Breast epithelium (tissue), 4 donors: Measurements from ENCODE around the gene PFKFB1. TPM values are rescaled to one million over a fixed set of nuclear protein-coding genes. Genes with fewer than 3 reads are reported as not detected.

Experiments
- DNase-seq, 2 donors: peaks; one replicate each; pipeline ENCODE4 v3.0.0-alpha.2; 2019; ENCODE audit warnings: low spot score in 2 of 2
- H3K27ac ChIP-seq, 2 donors: fragments of 200-600 bp; sonication (generic) in 1 of 2; one replicate each; pipeline ENCODE4 v1.5.1; 2016 to 2019; ENCODE audit warnings: mild to moderate bottlenecking in 1 of 2
- H3K27me3 ChIP-seq, 2 donors: fragments of 200-600 bp; sonication (generic) in 1 of 2; one replicate each; pipeline versions ENCODE4 v1.5.1 to v1.6.0; 2017 to 2019; ENCODE audit warnings: control low read depth in 1 of 2, mild to moderate bottlenecking in 1 of 2
- H3K36me3 ChIP-seq: fragments of 200-600 bp; one replicate; pipeline ENCODE4 v1.5.1; 2019
- H3K4me1 ChIP-seq, 2 donors: fragments of 200-600 bp; sonication (generic); one replicate each; pipeline ENCODE4 v1.5.1; 2016 to 2019; ENCODE audit warnings: control low read depth in 1 of 2
- H3K4me3 ChIP-seq, 3 donors: fragments of 200-600 bp; sonication (generic); 1 replicate in 2 of 3; 2 replicates in 1 of 3; pipeline ENCODE4 v1.5.1; 2016 to 2019; ENCODE audit warnings: mild to moderate bottlenecking in 3 of 3, moderate library complexity in 2 of 3
- H3K9me3 ChIP-seq, 2 donors: fragments of 200-600 bp; sonication (generic) in 1 of 2; one replicate each; pipeline ENCODE4 v1.5.1; 2016 to 2019; ENCODE audit warnings: control low read depth in 1 of 2
- POLR2A ChIP-seq: fragments of 450-650 bp; IDR thresholded peaks from one replicate; pipeline ENCODE4 v1.6.1; 2016; ENCODE audit warnings: antibody characterized with exemption, mild to moderate bottlenecking, moderate library complexity
- POLR2AphosphoS5 ChIP-seq, 3 donors: sonication (generic); formaldehyde crosslinking; IDR thresholded peaks; one replicate each; pipeline ENCODE4 v1.6.1; 2017; ENCODE audit warnings: antibody characterized with exemption in 3 of 3
- intact Hi-C: fragments of 100-400 bp; cut with DNase I; formaldehyde crosslinking; loops from one replicate; pipeline ENCODE4 v1.15.1; 2023; ENCODE audit warnings: low total_unique reads
- total RNA-seq, 3 donors: library from RNA; depleted of rRNA; stranded (reverse); fragments of >200 nt; gene quantifications; one replicate each; pipeline ENCODE4 v1.1.0, GENCODE V29; 2016
- TF ChIP-seq, protein P1 (sequence below), 3 donors: fragments of 450-650 bp; IDR thresholded peaks; one replicate each; pipeline ENCODE4 v1.5.1; 2016 to 2017; ENCODE audit warnings: antibody characterized with exemption in 3 of 3, mild to moderate bottlenecking in 3 of 3, moderate library complexity in 3 of 3

The PFKFB1 gene
- total RNA-seq, 3 donors from 2014 or later: 2.6 to 18.7 (median 3.1) TPM

DNA sequence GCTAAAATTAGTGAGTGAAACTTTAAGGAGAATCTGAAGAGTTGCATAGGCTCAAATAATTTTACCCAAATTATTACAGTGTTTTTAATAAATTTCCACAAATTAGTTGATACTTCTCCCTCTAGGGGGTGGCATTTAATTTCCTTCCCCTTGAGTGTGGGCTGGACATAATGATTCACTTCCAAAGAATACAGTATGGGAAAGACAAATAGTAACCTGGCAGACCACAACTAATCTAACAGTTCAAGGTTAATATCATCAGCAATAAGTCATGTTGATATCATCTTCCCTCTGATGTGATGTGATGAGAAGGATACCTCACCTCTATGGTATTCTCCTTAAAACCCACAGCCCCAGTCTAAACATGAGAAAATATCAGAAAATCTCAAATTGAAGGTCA is 15.5 kb downstream of the PFKFB1 start:
- Histone ChIP-seq H3K4me1 (no peaks in the 10 kb centered on the region), H3K9me3 (peaks cover 0 to 4% of the 10 kb centered on the region in 2 donors), H3K4me3 (no peak overlapping the region), H3K36me3 (no peaks in the 10 kb centered on the region), H3K27ac (no peak overlapping the region), H3K27me3 (peaks cover 0 to 5% of the 10 kb centered on the region in 2 donors)
- TF ChIP-seq POLR2A (no peak), POLR2AphosphoS5 (IDR thresholded peaks at IDR 0.05) (no peak)
- TF ChIP-seq, protein P1, sequence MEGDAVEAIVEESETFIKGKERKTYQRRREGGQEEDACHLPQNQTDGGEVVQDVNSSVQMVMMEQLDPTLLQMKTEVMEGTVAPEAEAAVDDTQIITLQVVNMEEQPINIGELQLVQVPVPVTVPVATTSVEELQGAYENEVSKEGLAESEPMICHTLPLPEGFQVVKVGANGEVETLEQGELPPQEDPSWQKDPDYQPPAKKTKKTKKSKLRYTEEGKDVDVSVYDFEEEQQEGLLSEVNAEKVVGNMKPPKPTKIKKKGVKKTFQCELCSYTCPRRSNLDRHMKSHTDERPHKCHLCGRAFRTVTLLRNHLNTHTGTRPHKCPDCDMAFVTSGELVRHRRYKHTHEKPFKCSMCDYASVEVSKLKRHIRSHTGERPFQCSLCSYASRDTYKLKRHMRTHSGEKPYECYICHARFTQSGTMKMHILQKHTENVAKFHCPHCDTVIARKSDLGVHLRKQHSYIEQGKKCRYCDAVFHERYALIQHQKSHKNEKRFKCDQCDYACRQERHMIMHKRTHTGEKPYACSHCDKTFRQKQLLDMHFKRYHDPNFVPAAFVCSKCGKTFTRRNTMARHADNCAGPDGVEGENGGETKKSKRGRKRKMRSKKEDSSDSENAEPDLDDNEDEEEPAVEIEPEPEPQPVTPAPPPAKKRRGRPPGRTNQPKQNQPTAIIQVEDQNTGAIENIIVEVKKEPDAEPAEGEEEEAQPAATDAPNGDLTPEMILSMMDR (IDR thresholded peaks at IDR 0.05): no peak
- intact Hi-C loops: no loop called here
- DNase-seq: no peak

DNA sequence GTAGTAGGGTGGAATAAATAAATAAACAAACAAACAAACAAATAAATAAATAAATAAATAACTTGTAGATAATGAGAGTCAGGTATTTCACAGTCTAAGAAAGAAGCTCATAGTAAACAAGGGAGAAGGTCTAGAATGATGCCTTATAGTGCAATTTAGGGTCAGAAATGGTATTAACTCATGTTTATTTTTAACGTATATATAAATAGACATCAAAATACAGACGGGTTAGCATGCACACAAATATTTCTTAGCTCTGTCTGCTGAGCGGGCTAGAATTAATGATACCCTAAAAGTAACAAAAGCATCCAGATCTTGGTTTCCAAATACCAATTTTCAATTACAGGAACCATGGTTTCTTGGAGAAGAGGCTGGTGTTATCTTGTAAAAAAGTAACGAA is 16.6 kb downstream of the PFKFB1 start:
- intact Hi-C loops: no loop called here
- no peak for DNase-seq
- no peak for TF ChIP-seq POLR2A
- no peak for TF ChIP-seq POLR2AphosphoS5 (IDR thresholded peaks at IDR 0.05)
- TF ChIP-seq, protein P1 (IDR thresholded peaks at IDR 0.05): no peak
- Histone ChIP-seq H3K9me3 (no peaks in the 10 kb centered on the region), H3K27ac (no peak overlapping the region), H3K36me3 (no peaks in the 10 kb centered on the region), H3K4me1 (no peaks in the 10 kb centered on the region), H3K4me3 (no peak overlapping the region), H3K27me3 (peaks cover 0 to 5% of the 10 kb centered on the region in 2 donors)

DNA sequence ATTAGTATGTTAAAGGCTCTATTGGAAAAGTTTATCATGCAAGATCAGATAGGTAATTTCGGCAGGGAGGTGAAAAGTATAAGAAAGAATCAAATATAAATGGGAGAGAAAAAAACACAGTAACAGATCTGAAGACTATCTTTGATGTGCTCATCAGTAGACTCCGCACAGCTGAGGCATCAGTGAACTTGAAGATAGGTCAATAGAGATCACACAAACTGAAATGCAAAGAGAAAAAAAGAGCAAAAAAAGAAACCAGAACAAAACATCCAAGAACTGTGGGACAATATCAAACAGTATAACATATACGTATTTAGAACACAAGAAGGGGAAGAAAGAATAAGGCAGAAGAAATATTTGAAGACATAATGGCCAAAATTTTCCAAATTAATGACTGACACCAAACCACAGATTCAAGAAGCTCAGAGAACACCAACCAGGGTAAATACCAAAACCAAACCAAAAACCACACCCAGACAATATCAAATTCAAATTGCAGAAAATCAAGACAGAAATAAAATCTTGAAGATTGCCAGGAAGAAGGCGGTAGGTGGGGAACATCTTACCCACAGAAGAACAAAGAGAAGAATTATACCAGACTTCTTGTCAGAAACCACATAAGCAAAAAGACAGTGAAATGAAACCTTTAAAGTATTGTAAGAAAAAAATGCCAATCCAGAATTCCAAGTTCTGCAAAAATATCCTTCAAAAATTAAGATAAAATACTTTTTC is 29.1 kb downstream of the PFKFB1 start:
- peaks cover 0 to 18% of the 10 kb centered on the region in 2 donors for H3K27me3 ChIP-seq
- no peaks in the 10 kb centered on the region for H3K4me1 ChIP-seq
- intact Hi-C loops: no loop called here
- H3K9me3 ChIP-seq: peaks cover 0 to 12% of the 10 kb centered on the region in 2 donors
- no peak for DNase-seq
- H3K4me3 ChIP-seq: no peak overlapping the region
- H3K27ac ChIP-seq: no peak overlapping the region
- TF ChIP-seq POLR2A (no peak), POLR2AphosphoS5 (IDR thresholded peaks at IDR 0.05) (no peak)
- TF ChIP-seq, protein P1 (IDR thresholded peaks at IDR 0.05): no peak
- no peaks in the 10 kb centered on the region for H3K36me3 ChIP-seq

DNA sequence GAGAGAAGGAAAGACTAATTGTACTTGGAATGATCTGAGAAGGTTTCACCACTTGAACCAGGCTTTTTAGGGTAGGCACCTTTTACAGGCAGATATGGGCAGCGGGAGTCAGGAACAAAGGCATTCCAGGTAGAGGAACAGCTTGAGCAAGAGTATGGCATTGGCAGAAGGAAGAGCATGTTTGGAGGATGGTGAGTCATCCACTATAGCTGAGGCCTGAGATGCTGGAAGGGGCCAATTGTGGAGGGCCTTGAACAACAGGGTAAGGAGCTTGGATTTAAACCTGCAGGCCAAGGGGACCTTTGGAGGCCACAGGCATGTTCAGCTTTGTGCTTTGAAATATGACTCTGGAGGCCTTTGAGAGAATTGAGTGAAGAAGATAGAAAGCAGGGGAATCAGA is 32.2 kb downstream of the PFKFB1 start:
- no peak for DNase-seq
- intact Hi-C loops: no loop called here
- H3K36me3 ChIP-seq: no peaks in the 10 kb centered on the region
- no peak overlapping the region for H3K27ac ChIP-seq
- no peaks in the 10 kb centered on the region for H3K4me1 ChIP-seq
- H3K27me3 ChIP-seq: peaks cover 0 to 29% of the 10 kb centered on the region in 2 donors
- TF ChIP-seq POLR2A (no peak), POLR2AphosphoS5 (IDR thresholded peaks at IDR 0.05) (no peak)
- TF ChIP-seq, protein P1 (IDR thresholded peaks at IDR 0.05): no peak
- H3K4me3 ChIP-seq: no peak overlapping the region
- H3K9me3 ChIP-seq: no peaks in the 10 kb centered on the region

DNA sequence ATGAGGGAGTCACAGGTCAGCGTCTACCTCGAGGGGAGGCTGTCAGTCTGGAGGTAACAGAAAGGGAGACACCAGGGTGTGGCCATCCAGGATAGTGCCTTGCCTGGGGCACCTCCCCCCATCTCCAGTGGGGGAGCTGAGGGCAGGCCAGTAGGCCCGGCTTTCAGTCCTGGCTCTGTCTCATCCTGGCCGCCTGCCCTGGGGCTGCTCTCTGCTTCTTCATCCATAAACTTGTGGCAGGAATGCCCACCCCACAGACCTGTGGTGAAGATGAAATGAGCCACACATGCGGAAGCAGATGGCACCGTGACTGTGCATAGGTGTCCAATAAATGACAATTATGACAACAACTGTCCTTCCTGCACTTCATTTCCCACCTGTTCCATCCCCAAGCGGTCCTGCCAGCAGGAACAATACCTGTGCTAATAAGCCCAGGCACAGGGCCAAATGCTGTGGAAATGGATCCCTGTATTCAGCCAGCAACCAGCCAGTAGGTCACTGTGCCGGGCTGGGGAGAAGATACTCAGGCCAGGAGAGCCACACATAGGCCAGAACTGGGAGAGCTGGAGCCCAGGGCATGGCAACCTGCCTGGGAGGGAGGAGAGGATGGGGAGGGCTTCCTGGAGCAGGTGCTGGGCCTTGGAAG is 43.1 kb downstream of the PFKFB1 start:
- Histone ChIP-seq H3K27ac (peak overlapping the region in 1 of 2 donors; percentile 1), H3K27me3 (peaks cover 0 to 32% of the 10 kb centered on the region in 2 donors), H3K9me3 (no peaks in the 10 kb centered on the region), H3K4me1 (no peaks in the 10 kb centered on the region), H3K36me3 (no peaks in the 10 kb centered on the region), H3K4me3 (no peak overlapping the region)
- intact Hi-C loops: no loop called here
- peak in 1 of 2 donors; percentile 36 for DNase-seq
- TF ChIP-seq POLR2A (no peak), POLR2AphosphoS5 (IDR thresholded peaks at IDR 0.05) (no peak)
- TF ChIP-seq, protein P1 (IDR thresholded peaks at IDR 0.05): no peak
